WTC11 (cell line): ENCODE measurements around the gene TFAP2B. TPM values are rescaled to one million over a fixed set of nuclear protein-coding genes. Genes with fewer than 3 reads are reported as not detected.
A peak's percentile ranks its signal among the peaks of the same experiment; 100 is the strongest.

Experiments
- ATAC-seq: fragments of 200-7000 bp; cut with Tn5 transposase; 2 replicates; pipeline ENCODE4 v1.10.0; 2021; ENCODE audit warnings: mild to moderate bottlenecking, moderate library complexity
- CTCF ChIA-PET: fragments of 300-600 bp; sonication (Branson Sonifier 250); formaldehyde crosslinking; loops from one replicate; lab custom pipeline; 2021; ENCODE audit warnings: antibody characterized with exemption; lab: Charles Lee
- POLR2A ChIA-PET: fragments of 350-600 bp; sonication (Branson Sonifier 250); formaldehyde crosslinking; loops from one replicate; lab custom pipeline; 2021; ENCODE audit warnings: antibody characterized with exemption; lab: Charles Lee
- DNase-seq: peaks from one replicate; pipeline ENCODE4 v3.0.0; 2021; ENCODE audit warnings: low spot score
- H3K27ac Mint-ChIP-seq: 2 replicates; pipeline ENCODE4 v1.8.0; 2021; ENCODE audit warnings: mixed read lengths
- H3K27me3 Mint-ChIP-seq: 2 replicates; pipeline ENCODE4 v1.8.0; 2021; ENCODE audit warnings: low read depth, mild to moderate bottlenecking, moderate library complexity, mixed read lengths
- H3K36me3 Mint-ChIP-seq: 2 replicates; pipeline ENCODE4 v1.8.0; 2021; ENCODE audit warnings: mixed read lengths
- H3K4me1 Mint-ChIP-seq: 2 replicates; pipeline ENCODE4 v1.8.0; 2022; ENCODE audit warnings: mixed read lengths
- H3K4me3 Mint-ChIP-seq: 2 replicates; pipeline ENCODE4 v1.8.0; 2021; ENCODE audit warnings: mild to moderate bottlenecking, moderate library complexity, mixed read lengths
- H3K9me3 Mint-ChIP-seq: 2 replicates; pipeline ENCODE4 v1.8.0; 2021; ENCODE audit warnings: mixed read lengths
- GTF2I ChIP-seq: fragments of 250-450 bp; sonication (Bioruptor Pico); conservative IDR thresholded peaks from 2 replicates; pipeline ENCODE4 v1.4.0; 2021; ENCODE audit warnings: mild to moderate bottlenecking
- KAT7 ChIP-seq: sonication (generic); formaldehyde crosslinking; IDR thresholded peaks from 2 replicates; pipeline ENCODE4 v1.8.1; 2023; ENCODE audit warnings: missing genetic modification reagents, mild to moderate bottlenecking, borderline replicate concordance
- total RNA-seq: library from RNA; stranded (reverse); gene quantifications from 3 replicates; pipeline ENCODE4 v1.2.3, GENCODE V29; 2021
- TF ChIP-seq, protein P1 (sequence below): fragments of 250-450 bp; sonication (Bioruptor Pico); IDR thresholded peaks from 2 replicates; pipeline ENCODE4 v1.8.0; 2021; ENCODE audit warnings: mild to moderate bottlenecking
- TF ChIP-seq, protein P2 (sequence below): fragments of 250-450 bp; sonication (Bioruptor Pico); IDR thresholded peaks from 2 replicates; pipeline ENCODE4 v1.9.0; 2021; ENCODE audit warnings: moderate library complexity, mild to moderate bottlenecking, inconsistent platforms, borderline replicate concordance
- TF ChIP-seq, protein P3 (sequence below): fragments of 250-450 bp; sonication (Bioruptor Pico); conservative IDR thresholded peaks from 2 replicates; pipeline ENCODE4 v1.9.0; 2021; ENCODE audit warnings: mild to moderate bottlenecking
- TF ChIP-seq, protein P4 (sequence below): fragments of 250-450 bp; sonication (Bioruptor Pico); IDR thresholded peaks from 2 replicates; pipeline ENCODE4 v1.9.0; 2021; ENCODE audit warnings: mild to moderate bottlenecking
- TF ChIP-seq, protein P5 (sequence below): sonication (generic); formaldehyde crosslinking; conservative IDR thresholded peaks from 2 replicates; pipeline ENCODE4 v1.8.1; 2022; ENCODE audit warnings: mild to moderate bottlenecking, missing genetic modification reagents
- TF ChIP-seq, protein P6 (sequence below): sonication (generic); formaldehyde crosslinking; IDR thresholded peaks from 2 replicates; pipeline ENCODE4 v1.8.1; 2022; ENCODE audit warnings: low read depth, mild to moderate bottlenecking, moderate library complexity, missing genetic modification reagents, borderline replicate concordance
- TF ChIP-seq, protein P7 (sequence below): sonication (generic); formaldehyde crosslinking; IDR thresholded peaks from 2 replicates; pipeline ENCODE4 v1.8.0; 2022; ENCODE audit warnings: missing genetic modification reagents
- TF ChIP-seq, protein P8 (sequence below): sonication (generic); formaldehyde crosslinking; IDR thresholded peaks from 2 replicates; pipeline ENCODE4 v1.8.1; 2022; ENCODE audit warnings: mild to moderate bottlenecking, moderate library complexity, missing genetic modification reagents
- TF ChIP-seq, protein P9 (sequence below): sonication (generic); formaldehyde crosslinking; IDR thresholded peaks from 2 replicates; pipeline ENCODE4 v1.8.1; 2023; ENCODE audit warnings: mild to moderate bottlenecking, missing genetic modification reagents, moderate library complexity

Gene TFAP2B
- total RNA-seq, 1 experiment from 2014 or later, result not detected

DNA sequence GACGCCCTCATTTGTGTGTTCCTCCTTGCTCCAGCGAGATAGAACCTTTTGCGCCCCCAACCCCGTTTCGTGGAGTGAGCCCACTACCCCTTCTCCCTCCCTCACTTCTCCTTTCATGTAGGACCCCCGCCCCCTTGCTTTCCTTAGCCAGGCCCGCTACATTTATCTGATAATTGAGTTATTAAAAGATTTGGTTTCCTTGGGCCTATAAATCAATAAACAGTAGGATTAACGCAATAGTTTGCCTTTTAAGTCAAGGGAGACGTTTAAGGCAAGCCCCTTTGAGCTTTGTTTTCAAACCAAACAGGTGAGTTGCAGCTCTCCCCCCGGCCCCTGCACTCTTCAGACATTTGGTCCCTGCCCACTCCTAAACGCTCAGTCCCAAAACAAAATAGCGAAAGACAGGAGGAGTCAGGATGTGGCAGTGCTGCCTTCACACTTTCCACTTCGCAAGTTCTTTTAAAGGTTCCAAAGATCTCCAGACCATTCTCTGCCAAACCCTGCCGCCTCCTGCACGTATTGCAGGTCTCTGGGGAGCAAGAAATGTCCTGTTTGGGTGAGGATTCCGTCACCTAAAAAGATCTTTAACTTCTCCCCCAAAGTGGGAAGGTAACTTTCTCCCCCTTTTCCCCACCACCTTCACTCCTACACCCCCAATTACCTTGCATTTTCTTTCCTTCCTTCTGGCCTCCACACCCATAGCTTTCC is 27.6 kb downstream of the TFAP2B start:
- ChIA-PET POLR2A (interaction anchor here (0.7 to 1.7 kb wide), 2 partner anchors 21 to 557 kb away, joined by 3 to 5 read pairs; no protein-coding TSS in a partner anchor), CTCF (interaction anchor here (1.4 to 2.2 kb wide), 2 partner anchors 22 to 998 kb away, joined by 3 to 14 read pairs; no protein-coding TSS in a partner anchor)
- H3K36me3 Mint-ChIP-seq, result no peaks in the 10 kb centered on the region
- TF ChIP-seq, protein P1, sequence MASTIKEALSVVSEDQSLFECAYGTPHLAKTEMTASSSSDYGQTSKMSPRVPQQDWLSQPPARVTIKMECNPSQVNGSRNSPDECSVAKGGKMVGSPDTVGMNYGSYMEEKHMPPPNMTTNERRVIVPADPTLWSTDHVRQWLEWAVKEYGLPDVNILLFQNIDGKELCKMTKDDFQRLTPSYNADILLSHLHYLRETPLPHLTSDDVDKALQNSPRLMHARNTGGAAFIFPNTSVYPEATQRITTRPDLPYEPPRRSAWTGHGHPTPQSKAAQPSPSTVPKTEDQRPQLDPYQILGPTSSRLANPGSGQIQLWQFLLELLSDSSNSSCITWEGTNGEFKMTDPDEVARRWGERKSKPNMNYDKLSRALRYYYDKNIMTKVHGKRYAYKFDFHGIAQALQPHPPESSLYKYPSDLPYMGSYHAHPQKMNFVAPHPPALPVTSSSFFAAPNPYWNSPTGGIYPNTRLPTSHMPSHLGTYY (CRISPR knock-in tag), result no peak
- TF ChIP-seq, protein P2, sequence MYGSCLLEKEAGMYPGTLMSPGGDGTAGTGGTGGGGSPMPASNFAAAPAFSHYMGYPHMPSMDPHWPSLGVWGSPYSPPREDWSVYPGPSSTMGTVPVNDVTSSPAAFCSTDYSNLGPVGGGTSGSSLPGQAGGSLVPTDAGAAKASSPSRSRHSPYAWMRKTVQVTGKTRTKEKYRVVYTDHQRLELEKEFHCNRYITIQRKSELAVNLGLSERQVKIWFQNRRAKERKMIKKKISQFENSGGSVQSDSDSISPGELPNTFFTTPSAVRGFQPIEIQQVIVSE (CRISPR knock-in tag), result no peak
- TF ChIP-seq, protein P3, sequence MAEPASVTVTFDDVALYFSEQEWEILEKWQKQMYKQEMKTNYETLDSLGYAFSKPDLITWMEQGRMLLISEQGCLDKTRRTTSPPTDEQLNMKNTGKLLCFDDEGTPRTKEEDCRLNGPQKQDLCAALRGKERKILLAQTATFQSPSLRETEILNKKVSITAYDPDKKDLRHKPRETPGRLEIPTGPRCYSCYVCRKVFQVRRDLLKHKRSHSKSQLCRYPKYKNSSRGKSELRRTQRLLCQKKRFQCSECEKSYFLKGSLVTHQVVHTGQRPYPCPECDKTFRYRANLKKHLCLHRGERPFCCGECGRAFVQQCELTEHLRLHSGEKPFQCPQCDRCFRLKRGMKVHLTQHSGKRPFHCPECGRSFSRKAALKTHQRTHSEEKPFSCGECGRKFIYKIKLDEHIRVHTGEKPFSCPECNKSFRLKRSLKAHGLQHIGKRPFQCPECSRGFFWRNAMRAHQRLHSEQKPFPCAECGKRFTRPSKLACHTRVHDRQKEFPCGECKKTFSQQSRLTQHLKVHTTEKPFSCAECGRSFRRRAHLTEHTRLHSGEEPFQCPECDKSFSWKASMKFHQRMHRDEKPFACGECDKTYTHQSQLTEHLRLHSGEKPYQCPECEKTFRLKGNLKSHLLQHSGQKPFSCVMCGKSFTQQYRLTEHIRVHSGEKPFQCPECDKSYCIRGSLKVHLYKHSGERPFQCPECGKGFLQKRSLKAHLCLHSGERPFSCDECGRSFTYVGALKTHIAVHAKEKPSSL (CRISPR knock-in tag), result no peak
- TF ChIP-seq, protein P4, sequence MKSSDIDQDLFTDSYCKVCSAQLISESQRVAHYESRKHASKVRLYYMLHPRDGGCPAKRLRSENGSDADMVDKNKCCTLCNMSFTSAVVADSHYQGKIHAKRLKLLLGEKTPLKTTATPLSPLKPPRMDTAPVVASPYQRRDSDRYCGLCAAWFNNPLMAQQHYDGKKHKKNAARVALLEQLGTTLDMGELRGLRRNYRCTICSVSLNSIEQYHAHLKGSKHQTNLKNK (CRISPR knock-in tag), result no peak
- TF ChIP-seq KAT7 (CRISPR knock-in tag), result no peak
- TF ChIP-seq, protein P5, sequence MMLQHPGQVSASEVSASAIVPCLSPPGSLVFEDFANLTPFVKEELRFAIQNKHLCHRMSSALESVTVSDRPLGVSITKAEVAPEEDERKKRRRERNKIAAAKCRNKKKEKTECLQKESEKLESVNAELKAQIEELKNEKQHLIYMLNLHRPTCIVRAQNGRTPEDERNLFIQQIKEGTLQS, result no peak
- no peak for TF ChIP-seq GTF2I (CRISPR knock-in tag)
- TF ChIP-seq, protein P6, sequence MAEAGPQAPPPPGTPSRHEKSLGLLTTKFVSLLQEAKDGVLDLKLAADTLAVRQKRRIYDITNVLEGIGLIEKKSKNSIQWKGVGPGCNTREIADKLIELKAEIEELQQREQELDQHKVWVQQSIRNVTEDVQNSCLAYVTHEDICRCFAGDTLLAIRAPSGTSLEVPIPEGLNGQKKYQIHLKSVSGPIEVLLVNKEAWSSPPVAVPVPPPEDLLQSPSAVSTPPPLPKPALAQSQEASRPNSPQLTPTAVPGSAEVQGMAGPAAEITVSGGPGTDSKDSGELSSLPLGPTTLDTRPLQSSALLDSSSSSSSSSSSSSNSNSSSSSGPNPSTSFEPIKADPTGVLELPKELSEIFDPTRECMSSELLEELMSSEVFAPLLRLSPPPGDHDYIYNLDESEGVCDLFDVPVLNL (CRISPR knock-in tag), result no peak
- TF ChIP-seq, protein P7, sequence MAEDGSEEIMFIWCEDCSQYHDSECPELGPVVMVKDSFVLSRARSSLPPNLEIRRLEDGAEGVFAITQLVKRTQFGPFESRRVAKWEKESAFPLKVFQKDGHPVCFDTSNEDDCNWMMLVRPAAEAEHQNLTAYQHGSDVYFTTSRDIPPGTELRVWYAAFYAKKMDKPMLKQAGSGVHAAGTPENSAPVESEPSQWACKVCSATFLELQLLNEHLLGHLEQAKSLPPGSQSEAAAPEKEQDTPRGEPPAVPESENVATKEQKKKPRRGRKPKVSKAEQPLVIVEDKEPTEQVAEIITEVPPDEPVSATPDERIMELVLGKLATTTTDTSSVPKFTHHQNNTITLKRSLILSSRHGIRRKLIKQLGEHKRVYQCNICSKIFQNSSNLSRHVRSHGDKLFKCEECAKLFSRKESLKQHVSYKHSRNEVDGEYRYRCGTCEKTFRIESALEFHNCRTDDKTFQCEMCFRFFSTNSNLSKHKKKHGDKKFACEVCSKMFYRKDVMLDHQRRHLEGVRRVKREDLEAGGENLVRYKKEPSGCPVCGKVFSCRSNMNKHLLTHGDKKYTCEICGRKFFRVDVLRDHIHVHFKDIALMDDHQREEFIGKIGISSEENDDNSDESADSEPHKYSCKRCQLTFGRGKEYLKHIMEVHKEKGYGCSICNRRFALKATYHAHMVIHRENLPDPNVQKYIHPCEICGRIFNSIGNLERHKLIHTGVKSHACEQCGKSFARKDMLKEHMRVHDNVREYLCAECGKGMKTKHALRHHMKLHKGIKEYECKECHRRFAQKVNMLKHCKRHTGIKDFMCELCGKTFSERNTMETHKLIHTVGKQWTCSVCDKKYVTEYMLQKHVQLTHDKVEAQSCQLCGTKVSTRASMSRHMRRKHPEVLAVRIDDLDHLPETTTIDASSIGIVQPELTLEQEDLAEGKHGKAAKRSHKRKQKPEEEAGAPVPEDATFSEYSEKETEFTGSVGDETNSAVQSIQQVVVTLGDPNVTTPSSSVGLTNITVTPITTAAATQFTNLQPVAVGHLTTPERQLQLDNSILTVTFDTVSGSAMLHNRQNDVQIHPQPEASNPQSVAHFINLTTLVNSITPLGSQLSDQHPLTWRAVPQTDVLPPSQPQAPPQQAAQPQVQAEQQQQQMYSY (CRISPR knock-in tag), result no peak
- TF ChIP-seq, protein P8, sequence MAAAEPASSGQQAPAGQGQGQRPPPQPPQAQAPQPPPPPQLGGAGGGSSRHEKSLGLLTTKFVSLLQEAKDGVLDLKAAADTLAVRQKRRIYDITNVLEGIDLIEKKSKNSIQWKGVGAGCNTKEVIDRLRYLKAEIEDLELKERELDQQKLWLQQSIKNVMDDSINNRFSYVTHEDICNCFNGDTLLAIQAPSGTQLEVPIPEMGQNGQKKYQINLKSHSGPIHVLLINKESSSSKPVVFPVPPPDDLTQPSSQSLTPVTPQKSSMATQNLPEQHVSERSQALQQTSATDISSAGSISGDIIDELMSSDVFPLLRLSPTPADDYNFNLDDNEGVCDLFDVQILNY (CRISPR knock-in tag), result no peak
- ATAC-seq, result no peak
- peak overlapping the region; percentile 86 for H3K4me3 Mint-ChIP-seq
- H3K27me3 Mint-ChIP-seq, result peaks cover 100% of the 10 kb centered on the region
- DNase-seq, result peak; percentile 17
- no peak overlapping the region for H3K27ac Mint-ChIP-seq
- H3K4me1 Mint-ChIP-seq, result peaks cover 77% of the 10 kb centered on the region
- H3K9me3 Mint-ChIP-seq, result no peaks in the 10 kb centered on the region

DNA sequence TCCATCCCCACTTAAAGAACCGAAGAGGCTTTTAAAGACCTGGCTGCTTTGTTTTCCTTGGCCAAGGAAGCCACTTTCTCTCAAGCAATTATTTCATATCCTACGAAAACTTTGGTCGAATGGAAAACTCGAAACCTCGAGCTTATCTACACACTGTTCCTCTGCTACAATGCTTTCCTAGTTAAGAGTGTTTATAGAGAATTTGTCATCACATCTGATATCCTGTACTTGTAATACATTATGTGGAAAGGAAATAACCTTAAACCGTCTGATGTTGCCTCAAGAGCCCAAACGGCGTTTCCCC is 28.1 kb downstream of the TFAP2B start:
- Mint-ChIP-seq H3K27ac (no peak overlapping the region), H3K4me1 (peaks cover 82% of the 10 kb centered on the region), H3K9me3 (no peaks in the 10 kb centered on the region), H3K27me3 (peaks cover 100% of the 10 kb centered on the region), H3K4me3 (peak overlapping the region; percentile 86), H3K36me3 (no peaks in the 10 kb centered on the region)
- TF ChIP-seq, protein P9, sequence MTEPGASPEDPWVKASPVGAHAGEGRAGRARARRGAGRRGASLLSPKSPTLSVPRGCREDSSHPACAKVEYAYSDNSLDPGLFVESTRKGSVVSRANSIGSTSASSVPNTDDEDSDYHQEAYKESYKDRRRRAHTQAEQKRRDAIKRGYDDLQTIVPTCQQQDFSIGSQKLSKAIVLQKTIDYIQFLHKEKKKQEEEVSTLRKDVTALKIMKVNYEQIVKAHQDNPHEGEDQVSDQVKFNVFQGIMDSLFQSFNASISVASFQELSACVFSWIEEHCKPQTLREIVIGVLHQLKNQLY, result no peak
- ATAC-seq (no peak), DNase-seq (no peak)
- POLR2A ChIA-PET, result interaction anchor here (0.7 to 1.7 kb wide), 2 partner anchors 21 to 557 kb away, joined by 3 to 5 read pairs; no protein-coding TSS in a partner anchor
- CTCF ChIA-PET, result no interaction called here
